Measurements from ENCODE around the gene ABCA1. TPM values are rescaled to one million over a fixed set of nuclear protein-coding genes. Genes with fewer than 3 reads are reported as not detected.

Gene ABCA1
- total and polyA plus RNA-seq, 2 of the 4 experiments (the other 2 are of a cell fraction), result 5.8 to 52.2 TPM

DNA sequence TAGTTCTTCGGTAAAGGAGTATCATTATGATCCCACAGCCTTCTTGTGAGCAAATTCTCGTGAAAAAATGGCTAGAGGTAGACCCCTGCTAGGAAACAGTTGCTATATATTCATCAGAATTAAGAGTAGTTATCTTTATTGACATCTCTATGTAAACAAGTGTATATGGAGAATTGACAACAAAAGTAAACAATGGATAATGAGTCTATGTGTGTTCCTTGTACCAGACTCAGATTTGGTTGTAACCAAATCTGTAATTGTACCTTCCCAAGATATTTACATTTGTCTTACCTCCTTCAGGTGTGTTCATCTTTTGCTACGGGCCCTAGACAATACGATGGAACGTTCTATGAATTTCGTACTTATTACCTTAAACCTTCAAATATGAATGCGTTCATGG lies 161.9 kb downstream of the ABCA1 start:
- intact Hi-C loops (cut with micrococcal nuclease), result loop anchor here (1.0 to 10.0 kb wide), 2 partner anchors 44 to 479 kb away; partner anchors contain the start of gene SLC44A1
- H3K4ac ChIP-seq (ENCODE audit: low read depth, low read length), result no peak overlapping the region
- no peaks in the 10 kb centered on the region for H4K20me1 ChIP-seq (ENCODE audit: insufficient read depth, low read length)
- no peak overlapping the region for H2AK5ac ChIP-seq (ENCODE audit: low read depth, low read length)
- H3K36me3 ChIP-seq (ENCODE audit: control insufficient read depth, insufficient read depth, low read length), result no peaks in the 10 kb centered on the region
- WGBS, 2 experiments (ENCODE audit: extremely low coverage in 2 of 2, insufficient read length in 1 of 2), result no CpG with 5 or more reads among the region's 7 CpGs
- no peak overlapping the region for H2AFZ ChIP-seq (replicated peaks; ENCODE audit: low read length, poor library complexity)
- no peaks in the 10 kb centered on the region for H3K79me1 ChIP-seq (ENCODE audit: low read depth in 1 of 2, low read length in 2 of 2)
- no peaks in the 10 kb centered on the region for H3K9me3 ChIP-seq (ENCODE audit: control insufficient read depth, insufficient read depth, low read length)
- H3K9me1 ChIP-seq (ENCODE audit: insufficient read depth, low read length), result no peaks in the 10 kb centered on the region
- no peak overlapping the region for H3K4me2 ChIP-seq (ENCODE audit: low read depth, low read length)
- H2BK5ac ChIP-seq (ENCODE audit: low read depth, low read length, poor library complexity, severe bottlenecking), result no peak overlapping the region
- no peak overlapping the region for H3K27ac ChIP-seq (ENCODE audit: insufficient read depth, low read length)
- BruUV-seq (replicated peaks), result no TSS peak
- H4K5ac ChIP-seq (ENCODE audit: low read depth, low read length), result no peak overlapping the region
- no peak overlapping the region for H3K23ac ChIP-seq (ENCODE audit: low read depth, low read length)
- no peak overlapping the region for H2BK15ac ChIP-seq (ENCODE audit: low read depth, low read length)
- dilution Hi-C loops (cut with HindIII; ENCODE audit: low sequenced_read_pairs, unreplicated experiment), result no loop called here
- H3K14ac ChIP-seq (replicated peaks; ENCODE audit: low read depth, low read length), result no peak overlapping the region
- no peak overlapping the region for H2BK120ac ChIP-seq (ENCODE audit: low read depth, low read length)
- H3K9ac ChIP-seq (ENCODE audit: low read depth, low read length), result no peak overlapping the region
- DNase-seq (no peak), ATAC-seq (ENCODE audit: low read depth) (no peak)
- in situ Hi-C loops (cut with MboI; ENCODE audit: low sequenced_read_pairs), result no loop called here
- TF ChIP-seq CEBPB (IDR thresholded peaks at IDR 0.05; ENCODE audit: low read depth, low read length), result no peak
- ChIA-PET POLR2A (ENCODE audit: unreplicated experiment) (no interaction called here), CTCF (no interaction called here)
- H4K91ac ChIP-seq (ENCODE audit: insufficient read depth, low read depth, low read length), result no peak overlapping the region
- no peaks in the 10 kb centered on the region for H3K4me1 ChIP-seq (ENCODE audit: control insufficient read depth, insufficient read depth, low read length)
- H3K18ac ChIP-seq (ENCODE audit: low read depth, low read length), result no peak overlapping the region
- H2BK20ac ChIP-seq (ENCODE audit: low read depth, low read length), result no peak overlapping the region
- H3K27me3 ChIP-seq (ENCODE audit: control insufficient read depth, insufficient read depth, low read length), result no peaks in the 10 kb centered on the region
- no peak overlapping the region for H3K4me3 ChIP-seq (ENCODE audit: insufficient read depth, low read depth, low read length)
- no peak overlapping the region for H4K8ac ChIP-seq (ENCODE audit: low read depth in 2 of 2, low read length in 2 of 2)
- no peak overlapping the region for H3K56ac ChIP-seq (ENCODE audit: extremely low read depth, insufficient read depth, low read length)
- no peak overlapping the region for H2AK9ac ChIP-seq (replicated peaks; ENCODE audit: low read depth, low read length, poor library complexity)
